Kidney epithelial cell (primary cell): ENCODE results near the gene ZBBX. TPM values are rescaled to one million over a fixed set of nuclear protein-coding genes. Genes with fewer than 3 reads are reported as not detected.

Source experiments
- DNase-seq: peaks from one replicate; pipeline ENCODE4 v3.0.0-alpha.2; 2010; ENCODE audit warnings: low read depth
- H3K27me3 ChIP-seq: 2 replicates; pipeline ENCODE4 v1.6.0; 2011; ENCODE audit warnings: low read length; ENCODE audit not compliant: control insufficient read depth, insufficient read depth
- H3K36me3 ChIP-seq: 2 replicates; pipeline ENCODE4 v1.5.1; 2011; ENCODE audit warnings: low read length; ENCODE audit not compliant: control insufficient read depth, insufficient read depth
- H3K4me3 ChIP-seq: 2 replicates; pipeline ENCODE4 v1.5.1; 2011; ENCODE audit warnings: low read depth, mild to moderate bottlenecking, control low read depth, low read length
- CTCF ChIP-seq: IDR thresholded peaks from 2 replicates; pipeline ENCODE4 v1.5.1; 2011; ENCODE audit warnings: mild to moderate bottlenecking, moderate library complexity, low read length, control low read depth, inconsistent platforms; ENCODE audit not compliant: insufficient read depth, poor library complexity, severe bottlenecking
- total RNA-seq: library from RNA; depleted of rRNA; stranded (reverse); fragments of >200 nt; gene quantifications from 2 replicates; pipeline ENCODE4 v1.2.3, GENCODE V29; 2015

ZBBX gene
- total RNA-seq, 1 donor from 2014 or later, result 1.1 TPM

- H3K36me3 ChIP-seq, result no peaks in the 10 kb centered on the region
- H3K4me3 ChIP-seq, result no peak overlapping the region
- no peak for DNase-seq
- no peaks in the 10 kb centered on the region for H3K27me3 ChIP-seq
- TF ChIP-seq CTCF, result no peak
Observed at GRCh38 chr3:167355446-167355845, 24.7 kb downstream of the ZBBX start.

- no peak for TF ChIP-seq CTCF
- Histone ChIP-seq H3K4me3 (no peak overlapping the region), H3K36me3 (no peaks in the 10 kb centered on the region), H3K27me3 (no peaks in the 10 kb centered on the region)
- DNase-seq, result no peak
Observed at GRCh38 chr3:167354751-167355150, 25.3 kb downstream of the ZBBX start.

GRCh38 chr3:167350245-167350862, 29.7 kb downstream of the ZBBX start:
- no peak for DNase-seq
- H3K36me3 ChIP-seq, result no peaks in the 10 kb centered on the region
- TF ChIP-seq CTCF, result peak; percentile 61
- no peak overlapping the region for H3K4me3 ChIP-seq
- no peaks in the 10 kb centered on the region for H3K27me3 ChIP-seq

- no peak for DNase-seq
- no peaks in the 10 kb centered on the region for H3K36me3 ChIP-seq
- no peaks in the 10 kb centered on the region for H3K27me3 ChIP-seq
- H3K4me3 ChIP-seq, result no peak overlapping the region
- TF ChIP-seq CTCF, result no peak
Observed at GRCh38 chr3:167346171-167346570, 33.9 kb downstream of the ZBBX start.

- Histone ChIP-seq H3K4me3 (no peak overlapping the region), H3K27me3 (no peaks in the 10 kb centered on the region), H3K36me3 (no peaks in the 10 kb centered on the region)
- no peak for DNase-seq
- no peak for TF ChIP-seq CTCF
Observed at GRCh38 chr3:167330993-167331785, 48.9 kb downstream of the ZBBX start.
